Stimulated activated naive CD8-positive, alpha-beta T cell treated with anti-CD3 and anti-CD28 coated beads, Interleukin-15, Interleukin-2, amounts not matched to agents 100 ng/mL and 50 ng/mL, for 24 hours (primary cell): ENCODE results near the gene TRAPPC14.

Experiments
- H3K27ac Mint-ChIP-seq: one replicate; pipeline ENCODE4 v1.8.0; 2021; ENCODE audit warnings: mild to moderate bottlenecking, mixed read lengths
- H3K27me3 Mint-ChIP-seq: one replicate; pipeline ENCODE4 v1.8.0; 2021; ENCODE audit warnings: mixed read lengths
- H3K36me3 Mint-ChIP-seq: one replicate; pipeline ENCODE4 v1.8.0; 2021; ENCODE audit warnings: low read depth, mixed read lengths
- H3K4me1 Mint-ChIP-seq: one replicate; pipeline ENCODE4 v1.8.0; 2021; ENCODE audit warnings: low read depth, mixed read lengths
- H3K4me3 Mint-ChIP-seq: one replicate; pipeline ENCODE4 v1.8.0; 2021; ENCODE audit warnings: mild to moderate bottlenecking, mixed read lengths
- H3K9me3 Mint-ChIP-seq: one replicate; pipeline ENCODE4 v1.8.0; 2021; ENCODE audit warnings: mixed read lengths

TRAPPC14 gene

DNA sequence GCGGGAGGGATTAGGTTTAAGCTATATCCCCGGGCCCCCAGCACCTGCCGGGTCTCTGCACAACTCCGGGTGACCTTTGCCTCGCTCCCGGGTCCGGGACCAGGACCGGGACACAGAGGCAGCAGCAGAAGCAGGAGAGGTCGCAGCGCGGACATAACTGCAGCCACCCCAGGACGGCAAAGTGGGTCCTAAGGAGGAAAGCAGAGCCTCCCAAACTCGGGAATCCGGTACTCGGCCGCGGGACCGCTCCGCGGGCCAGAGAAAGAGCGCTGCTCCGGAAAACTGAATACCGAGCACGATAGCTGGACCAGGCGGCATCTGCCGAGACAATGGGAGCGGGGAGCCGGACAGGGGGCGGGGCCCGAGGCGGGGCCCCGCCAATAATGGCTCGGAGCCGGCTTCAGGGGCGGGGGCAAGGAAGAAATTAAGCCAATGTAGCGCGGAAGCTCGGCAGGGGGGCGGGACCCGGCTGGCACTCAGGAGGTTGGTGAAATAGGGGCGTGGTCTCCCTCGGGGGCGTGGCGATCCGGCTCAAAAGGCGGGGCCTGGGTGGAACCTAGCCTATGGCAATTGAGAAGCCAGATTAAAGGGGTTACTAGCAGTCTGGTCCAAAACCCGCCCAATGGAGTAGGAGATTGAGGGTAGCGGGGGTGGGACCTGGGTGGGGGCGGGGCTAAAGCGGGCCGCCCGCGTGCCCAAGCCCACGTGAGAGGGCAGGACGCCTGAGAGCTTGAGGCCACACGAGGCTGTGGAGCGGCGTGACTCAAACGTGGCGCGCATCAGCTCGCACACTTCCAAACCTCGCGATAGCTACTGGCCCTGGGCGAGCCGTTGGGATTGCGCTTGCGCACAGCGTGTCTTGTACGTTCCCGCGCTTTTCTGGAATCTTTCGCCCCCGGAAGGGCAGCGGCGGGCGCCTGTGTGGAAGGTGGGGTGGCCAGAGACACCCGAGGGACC, 18.8 kb upstream of the TRAPPC14 start, which contains the start of the genes GPC2 and STAG3:
Gene GPC2 (minus strand): TSS at position 337 of the 957 bp plus-strand sequence. CDS start 182 bp downstream, at position 155.
Gene STAG3 (plus strand): TSS at position 874 of the 957 bp plus-strand sequence. CDS start 2,639 bp downstream, outside the sequence.
- H3K27me3 Mint-ChIP-seq, result no peaks in the 10 kb centered on the region
- no peaks in the 10 kb centered on the region for H3K36me3 Mint-ChIP-seq
- H3K27ac Mint-ChIP-seq, result peak within 1 kb of the TSS; percentile 49
- H3K4me3 Mint-ChIP-seq, result peak within 1 kb of the TSS; percentile 73
- H3K9me3 Mint-ChIP-seq, result no peaks in the 10 kb centered on the region
- H3K4me1 Mint-ChIP-seq, result peaks cover 43% of the 10 kb centered on the region

DNA sequence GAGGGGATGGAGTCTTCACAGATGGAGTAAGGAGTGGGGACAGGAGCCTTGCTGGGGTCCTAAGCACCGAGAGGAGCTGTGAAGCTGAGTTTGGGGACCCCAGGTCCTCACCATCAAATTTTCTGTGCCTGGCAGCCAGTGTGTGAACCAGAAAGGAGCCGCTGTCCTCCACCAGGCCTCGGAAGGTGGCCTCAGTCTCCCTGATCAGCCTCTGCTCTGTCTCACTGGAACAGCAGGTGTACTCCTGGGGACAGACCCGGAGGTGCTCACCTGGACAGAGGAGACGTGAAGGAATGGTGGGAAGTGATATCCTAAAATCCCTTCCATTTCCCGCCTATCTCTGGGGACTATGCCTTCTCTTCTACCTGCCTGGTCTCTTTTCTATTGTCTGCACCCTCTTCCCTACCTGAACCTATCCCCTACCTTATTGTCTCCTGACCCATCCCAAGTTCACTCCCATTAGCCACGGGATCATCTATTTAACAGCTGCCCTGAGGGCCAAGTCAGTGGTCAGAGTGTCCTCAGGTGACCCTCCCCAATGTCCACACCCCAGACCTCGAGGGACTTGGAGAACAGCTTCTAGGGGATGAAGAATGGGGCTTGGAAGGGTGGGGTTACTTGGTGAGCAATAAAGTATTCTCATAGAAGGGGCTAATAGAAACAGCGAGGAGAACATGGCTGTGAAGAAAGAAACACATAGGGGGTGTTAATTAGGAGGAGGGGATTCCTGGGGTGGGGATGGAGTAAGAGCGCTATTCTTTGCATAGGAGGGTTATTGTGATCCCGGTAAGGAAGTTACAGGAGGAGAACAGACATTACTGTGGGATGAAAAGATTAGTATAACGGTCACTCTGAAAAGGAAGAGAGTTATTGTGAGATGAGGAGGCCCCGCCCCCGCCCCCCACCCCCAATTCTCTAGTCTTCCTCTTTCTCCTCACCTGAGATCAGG, 17.8 kb upstream of the TRAPPC14 start:
- Mint-ChIP-seq H3K9me3 (no peaks in the 10 kb centered on the region), H3K4me1 (peaks cover 38% of the 10 kb centered on the region), H3K36me3 (no peaks in the 10 kb centered on the region), H3K27me3 (no peaks in the 10 kb centered on the region), H3K27ac (no peak overlapping the region), H3K4me3 (peak overlapping the region; percentile 73)

DNA sequence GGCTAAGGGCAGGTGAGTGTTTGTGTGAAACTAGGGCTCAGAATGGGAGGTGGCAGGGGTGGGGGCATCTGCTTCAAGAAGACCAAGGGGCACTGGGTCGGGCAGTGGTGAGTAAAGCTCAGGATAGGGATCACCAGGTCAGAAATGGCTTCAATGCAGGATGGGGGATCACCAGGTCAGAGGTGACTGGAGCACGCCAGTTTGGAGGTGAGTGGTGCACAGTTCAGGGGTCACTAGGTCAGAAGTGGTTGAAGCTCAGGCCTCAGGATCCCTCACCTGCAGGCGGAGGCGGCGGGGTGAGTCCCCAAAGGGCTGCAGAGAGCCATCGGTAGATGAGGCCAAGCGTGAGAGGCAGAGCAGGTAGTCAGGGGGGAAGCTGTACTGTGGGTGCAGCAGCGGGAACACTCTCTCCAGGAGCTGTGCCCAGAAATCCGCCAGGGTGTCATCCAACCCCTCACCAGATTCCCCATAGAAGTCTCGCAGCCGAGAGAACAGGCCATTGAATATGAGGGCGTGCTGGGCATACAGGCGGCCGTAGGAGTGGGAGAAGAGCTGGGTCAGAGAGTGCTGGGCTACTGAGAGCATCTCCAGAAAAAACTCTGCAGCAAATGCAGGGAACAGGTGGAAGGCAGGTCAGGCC, 16.9 kb upstream of the TRAPPC14 start:
- Mint-ChIP-seq H3K27ac (no peak overlapping the region), H3K9me3 (no peaks in the 10 kb centered on the region), H3K27me3 (peaks cover 5% of the 10 kb centered on the region), H3K4me1 (peaks cover 35% of the 10 kb centered on the region), H3K4me3 (peak overlapping the region; percentile 6), H3K36me3 (no peaks in the 10 kb centered on the region)

- peaks cover 37% of the 10 kb centered on the region for H3K4me1 Mint-ChIP-seq
- H3K9me3 Mint-ChIP-seq, result no peaks in the 10 kb centered on the region
- no peak overlapping the region for H3K27ac Mint-ChIP-seq
- peaks cover 8% of the 10 kb centered on the region for H3K27me3 Mint-ChIP-seq
- no peaks in the 10 kb centered on the region for H3K36me3 Mint-ChIP-seq
- no peak overlapping the region for H3K4me3 Mint-ChIP-seq
These were observed 16.1 kb upstream of the TRAPPC14 start for GRCh38 chr7:100174582-100174981.

DNA sequence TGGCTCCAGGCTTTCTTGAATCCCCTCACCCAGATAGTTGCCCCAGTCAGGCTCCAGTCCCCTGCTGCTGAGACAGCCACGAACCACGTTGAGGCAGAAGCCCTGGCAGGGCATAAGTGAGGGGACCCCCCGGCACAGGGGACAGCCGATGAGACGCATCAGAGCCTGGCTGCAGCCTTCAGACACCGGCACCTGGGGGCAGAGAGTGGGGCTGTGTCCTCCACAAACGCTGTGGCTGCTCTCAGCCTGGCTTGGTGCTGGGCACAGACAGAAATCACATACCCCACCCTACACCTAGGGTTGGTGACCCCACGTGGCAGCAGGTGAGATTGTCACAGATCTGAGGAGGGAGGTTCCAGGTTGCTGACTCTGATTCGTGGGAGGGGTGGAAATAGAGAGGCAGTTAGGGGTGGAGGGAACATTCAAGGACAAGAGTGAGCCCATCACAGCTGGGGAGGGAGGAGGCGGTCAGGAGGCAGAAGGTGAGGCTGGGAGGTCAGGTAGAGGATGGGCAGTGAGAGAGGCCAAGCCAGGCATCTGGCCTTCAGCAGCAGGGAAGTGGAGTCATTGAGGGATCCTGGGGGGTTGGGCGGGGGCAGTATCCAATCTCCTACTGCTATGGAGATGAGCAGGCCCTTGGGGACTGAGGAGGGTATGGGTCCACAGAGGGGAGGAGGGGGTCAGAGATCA, 15.4 kb upstream of the TRAPPC14 start:
- no peaks in the 10 kb centered on the region for H3K36me3 Mint-ChIP-seq
- H3K9me3 Mint-ChIP-seq, result no peaks in the 10 kb centered on the region
- H3K27me3 Mint-ChIP-seq, result peaks cover 8% of the 10 kb centered on the region
- no peak overlapping the region for H3K27ac Mint-ChIP-seq
- peaks cover 40% of the 10 kb centered on the region for H3K4me1 Mint-ChIP-seq
- H3K4me3 Mint-ChIP-seq, result no peak overlapping the region

- Mint-ChIP-seq H3K36me3 (no peaks in the 10 kb centered on the region), H3K27me3 (peaks cover 21% of the 10 kb centered on the region), H3K9me3 (no peaks in the 10 kb centered on the region), H3K4me1 (peaks cover 52% of the 10 kb centered on the region), H3K4me3 (peak overlapping the region; percentile 30), H3K27ac (no peak overlapping the region)
These were observed 13.3 kb upstream of the TRAPPC14 start for GRCh38 chr7:100171840-100172239.

GRCh38 chr7:100171087-100171681, 12.7 kb upstream of the TRAPPC14 start:
- peak overlapping the region; percentile 71 for H3K4me3 Mint-ChIP-seq
- H3K9me3 Mint-ChIP-seq, result no peaks in the 10 kb centered on the region
- no peak overlapping the region for H3K27ac Mint-ChIP-seq
- no peaks in the 10 kb centered on the region for H3K36me3 Mint-ChIP-seq
- H3K4me1 Mint-ChIP-seq, result peaks cover 52% of the 10 kb centered on the region
- peaks cover 21% of the 10 kb centered on the region for H3K27me3 Mint-ChIP-seq

DNA sequence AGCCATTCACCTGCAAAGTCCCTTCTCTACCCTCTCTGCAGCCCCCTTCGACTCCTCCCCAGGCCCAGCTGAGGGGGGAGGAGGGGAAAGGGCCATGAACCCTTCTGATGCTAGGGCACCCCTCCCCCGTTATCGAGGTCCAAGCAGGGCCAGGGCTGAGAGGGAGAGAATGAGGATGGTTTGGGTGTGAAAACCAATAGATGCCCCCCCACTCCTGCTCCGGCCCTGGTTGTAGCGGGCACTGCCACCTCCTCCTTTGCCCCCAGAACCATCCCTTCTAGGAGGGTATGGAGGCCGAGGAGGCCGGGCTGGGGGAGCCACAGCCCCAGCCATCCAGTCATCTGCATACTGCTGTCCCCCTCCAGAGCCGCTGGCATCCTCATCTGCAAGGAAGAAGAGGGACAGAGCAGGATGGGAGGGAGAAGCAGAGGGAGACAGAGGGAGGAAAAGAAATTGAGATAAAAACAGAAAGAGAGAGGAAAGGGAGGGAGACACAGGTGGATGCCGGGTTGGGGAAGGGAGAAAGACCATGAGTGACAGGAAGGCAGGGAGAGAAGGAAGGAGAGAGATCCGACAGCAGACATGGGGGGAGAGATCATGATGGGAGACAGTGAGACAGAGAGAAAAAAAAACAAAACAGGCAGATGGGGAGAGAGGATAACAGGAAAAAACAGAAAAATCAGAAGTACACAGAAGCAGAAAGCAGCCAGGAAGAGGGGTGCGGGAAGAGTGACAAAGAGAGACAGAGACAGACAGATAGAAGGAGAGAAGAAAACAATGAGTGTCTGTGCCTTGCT, 11.8 kb upstream of the TRAPPC14 start:
- Mint-ChIP-seq H3K27ac (peak overlapping the region; percentile 63), H3K36me3 (no peaks in the 10 kb centered on the region), H3K4me3 (peak overlapping the region; percentile 71), H3K4me1 (peaks cover 56% of the 10 kb centered on the region), H3K27me3 (peaks cover 21% of the 10 kb centered on the region), H3K9me3 (no peaks in the 10 kb centered on the region)

DNA sequence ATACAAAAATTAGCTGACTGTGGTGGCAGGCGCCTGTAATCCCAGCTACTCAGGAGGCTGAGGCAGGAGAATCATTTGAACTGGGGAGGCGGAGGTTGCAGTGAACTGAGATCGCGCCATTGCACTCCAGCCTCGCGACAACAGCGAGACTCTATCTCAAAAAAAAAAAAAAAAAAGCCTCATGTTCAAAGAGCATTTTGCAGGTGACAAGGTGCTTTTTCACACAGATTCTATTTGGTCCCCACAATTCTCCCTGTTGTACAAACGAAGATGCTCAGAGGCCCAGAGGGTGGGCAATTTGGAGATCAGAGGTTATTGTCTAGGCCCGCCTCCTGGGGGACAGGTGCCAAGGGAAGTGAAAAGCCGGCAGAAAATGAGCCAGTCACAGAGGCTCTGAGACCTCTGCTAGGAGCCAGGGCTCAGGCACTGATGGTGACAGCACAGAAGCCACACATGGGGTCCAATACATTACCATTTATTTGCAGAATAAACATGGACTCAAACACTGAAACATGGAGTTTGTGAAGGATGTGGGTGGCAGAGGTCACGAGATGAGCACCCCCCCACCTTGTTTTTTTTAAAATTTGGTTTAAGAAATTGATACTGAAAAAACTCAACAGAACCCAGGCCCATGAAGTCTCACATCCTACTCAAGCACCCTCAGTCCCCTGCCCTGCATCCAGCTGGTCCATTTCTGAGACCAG, 10.8 kb upstream of the TRAPPC14 start:
- Mint-ChIP-seq H3K9me3 (no peaks in the 10 kb centered on the region), H3K4me1 (peaks cover 56% of the 10 kb centered on the region), H3K27ac (no peak overlapping the region), H3K27me3 (peaks cover 21% of the 10 kb centered on the region), H3K4me3 (peak overlapping the region; percentile 74), H3K36me3 (no peaks in the 10 kb centered on the region)

GRCh38 chr7:100167912-100168323, 9.4 kb upstream of the TRAPPC14 start:
- no peak overlapping the region for H3K27ac Mint-ChIP-seq
- peaks cover 21% of the 10 kb centered on the region for H3K27me3 Mint-ChIP-seq
- peak overlapping the region; percentile 74 for H3K4me3 Mint-ChIP-seq
- no peaks in the 10 kb centered on the region for H3K9me3 Mint-ChIP-seq
- peaks cover 70% of the 10 kb centered on the region for H3K4me1 Mint-ChIP-seq
- no peaks in the 10 kb centered on the region for H3K36me3 Mint-ChIP-seq

GRCh38 chr7:100166970-100167911, 8.7 kb upstream of the TRAPPC14 start:
- Mint-ChIP-seq H3K27ac (peak overlapping the region; percentile 77), H3K4me1 (peaks cover 73% of the 10 kb centered on the region), H3K9me3 (no peaks in the 10 kb centered on the region), H3K4me3 (peak overlapping the region; percentile 74), H3K36me3 (no peaks in the 10 kb centered on the region), H3K27me3 (peaks cover 21% of the 10 kb centered on the region)
